Right lobe of liver (tissue), 4 donors: ENCODE measurements around the gene AKAP12.

Experiments
- CTCF ChIP-seq, 4 donors: fragments of 200-600 bp in 3 of 4; fragments of 450-650 bp in 1 of 4; IDR thresholded peaks; one replicate each; pipeline versions ENCODE4 v1.5.1 to v1.8.0; 2016 to 2022; ENCODE audit warnings: antibody characterized with exemption in 4 of 4, mild to moderate bottlenecking in 2 of 4
- POLR2A ChIP-seq: fragments of 450-650 bp; IDR thresholded peaks from one replicate; pipeline ENCODE4 v1.6.1; 2017; ENCODE audit warnings: antibody characterized with exemption, mild to moderate bottlenecking
- donor health status: DM: no; HTN: no; CAD: no.
- donor health status: DM: no; HTN: no; CAD: no.
- donor health status: DM: no; HTN: yes; CAD: no.

GRCh38 chr6:151225919-151226318 lies 13.8 kb upstream of the AKAP12 start:
- TF ChIP-seq CTCF (IDR thresholded peaks at IDR 0.05) = no peak
- no peak for TF ChIP-seq POLR2A
